Measurements from ENCODE around the gene PLCD1.

The PLCD1 gene

DNA sequence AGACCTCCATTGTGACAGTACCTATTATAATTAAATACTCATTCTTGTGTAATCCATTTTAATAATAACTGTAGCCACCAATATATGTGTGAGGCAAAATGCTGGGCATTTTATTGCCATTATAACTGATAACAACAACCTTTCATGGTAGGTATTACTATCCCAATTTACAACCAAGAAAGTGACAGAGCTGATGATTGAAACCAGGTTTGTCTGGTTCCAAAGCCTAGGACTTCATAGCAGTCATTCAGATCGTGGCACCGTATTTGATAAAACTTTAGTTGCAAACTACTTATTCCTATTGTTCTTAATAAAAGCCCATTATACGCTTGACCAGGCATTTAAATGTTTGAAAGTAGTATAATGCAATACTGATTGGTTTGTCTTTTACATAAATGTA is 65.3 kb downstream of the PLCD1 start:
- DNase-seq (ENCODE audit: low read depth in 2 of 2) = no peak

DNA sequence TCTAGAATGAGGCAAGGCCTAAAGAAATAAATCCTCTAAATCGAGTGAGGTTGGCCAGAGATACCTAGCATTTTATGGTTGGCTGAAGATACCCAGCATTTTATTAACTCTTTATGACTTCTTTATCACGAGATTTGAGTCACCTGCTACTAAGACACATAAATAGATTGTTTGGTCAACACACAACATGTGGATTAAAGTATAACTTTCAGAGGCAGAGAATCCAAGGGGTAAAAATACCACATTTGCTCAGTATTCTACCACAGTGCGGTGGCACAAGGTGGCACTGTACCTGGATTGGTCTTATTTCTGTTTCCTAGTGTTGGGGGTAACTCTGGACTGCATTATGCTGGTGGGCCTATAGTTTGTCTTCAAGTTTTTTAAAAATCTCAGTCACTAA is 65.8 kb downstream of the PLCD1 start:
- DNase-seq (ENCODE audit: low read depth in 2 of 2) = no peak

DNA sequence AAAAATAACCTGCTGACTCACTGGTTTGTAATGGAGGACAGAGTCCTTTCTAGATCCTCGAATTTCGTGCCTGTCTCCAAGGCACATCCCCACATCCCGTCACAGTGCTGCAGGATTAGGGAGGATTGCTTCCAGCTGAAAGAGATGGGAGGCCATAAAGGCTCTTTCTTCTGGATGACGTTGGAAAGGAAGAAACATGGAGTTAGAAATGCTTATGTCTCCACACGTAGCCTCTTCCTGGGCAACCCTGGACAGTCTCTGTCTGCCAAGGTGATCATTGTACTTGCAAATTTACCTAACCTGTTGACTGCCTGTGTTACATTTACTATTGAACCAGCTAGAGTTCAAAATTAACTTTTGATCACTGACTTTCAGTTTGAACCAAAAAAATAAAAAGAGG is 66.4 kb downstream of the PLCD1 start:
- DNase-seq (ENCODE audit: low read depth in 2 of 2) = no peak

DNA sequence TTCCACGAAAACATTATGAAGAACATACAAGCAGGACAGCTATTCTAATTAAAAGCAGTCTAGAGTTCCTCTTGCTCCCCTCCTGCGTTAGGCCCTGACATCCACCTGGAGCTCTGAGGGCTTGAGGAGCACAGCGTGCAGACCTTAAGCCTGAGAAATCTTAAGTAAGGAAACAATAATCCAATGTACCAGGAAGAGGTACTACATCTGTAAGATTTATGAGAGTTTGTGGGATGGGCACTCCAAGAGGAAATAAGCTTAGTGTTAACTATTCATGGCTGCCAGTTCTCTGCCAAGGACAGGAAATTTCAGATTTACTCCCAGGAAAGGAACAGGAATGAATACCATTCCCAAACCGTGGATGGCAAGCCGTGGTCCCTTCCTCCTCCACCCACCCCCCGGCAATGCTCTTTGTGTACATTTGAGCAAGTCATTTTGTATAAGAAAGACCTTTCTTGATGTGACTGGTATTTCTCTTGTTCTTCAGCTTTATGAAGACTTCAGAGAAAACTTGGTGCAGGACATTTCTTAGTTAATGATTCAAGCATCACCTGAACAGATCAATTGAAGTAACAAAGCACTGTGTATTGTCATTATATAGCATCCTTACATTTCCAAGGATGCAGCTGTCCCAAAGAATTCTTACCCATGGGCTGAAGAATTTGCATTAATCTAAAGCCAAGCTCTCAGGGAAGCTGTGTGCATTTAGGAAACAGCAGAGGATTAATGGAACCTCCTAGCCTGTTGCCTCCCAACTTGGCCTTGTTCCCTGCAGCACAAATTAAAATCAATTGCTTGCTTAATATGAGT is 67.6 kb downstream of the PLCD1 start:
- DNase-seq (ENCODE audit: low read depth in 2 of 2) = no peak

DNA sequence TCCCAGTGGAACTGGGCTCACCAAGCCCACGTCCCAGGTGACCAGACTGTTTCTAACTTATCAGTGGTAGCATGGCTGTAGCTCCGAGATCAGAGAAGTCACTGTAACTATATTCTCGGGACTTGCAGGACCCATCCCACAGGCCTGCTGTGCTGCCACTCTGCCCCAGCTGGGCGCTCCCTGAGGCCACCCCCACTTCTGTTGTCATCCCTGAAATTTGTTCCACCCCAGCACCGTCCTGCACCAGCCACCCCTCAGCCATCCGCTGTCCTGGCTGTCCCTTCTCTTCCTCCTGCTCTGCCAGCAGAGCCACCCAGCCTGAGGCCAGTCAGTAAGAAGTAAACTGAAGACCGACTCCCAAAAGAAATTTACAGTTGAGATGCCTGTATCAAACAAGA is 71.9 kb downstream of the PLCD1 start:
- no peak for DNase-seq (ENCODE audit: low read depth in 2 of 2)

All from stimulated activated CD4-positive, alpha-beta T cell treated with anti-CD3 and anti-CD28 coated beads, Interleukin-1b, Interleukin-23, amount 100 ng/mL, for 4 hours (primary cell).